T-helper 1 cell treated with Interleukin-12 subunit alpha and Interleukin-12 subunit beta and Interleukin-4 antibody, amounts not matched to agents 30 ng/mL and 1 ng/mL, for 36 hours (primary cell): ENCODE results near the gene RPL19. TPM values are rescaled to one million over a fixed set of nuclear protein-coding genes. Genes with fewer than 3 reads are reported as not detected.

Experiments used
- intact Hi-C: fragments of 100-400 bp; cut with micrococcal nuclease; formaldehyde crosslinking; loops from one replicate; pipeline ENCODE4 v1.15.1; 2024
- total RNA-seq: library from RNA; stranded (reverse); gene quantifications from 2 replicates; pipeline ENCODE4 v1.2.3, GENCODE V29; 2022

The RPL19 gene
- total RNA-seq: 1,679 and 1,689 TPM in 2 replicates

- intact Hi-C loops: loop anchor here (1.0 to 2.0 kb wide), 5 partner anchors 9 to 897 kb away; partner anchors contain the start of genes FBXL20 and RPL23
These were observed at the start of gene RPL19 for GRCh38 chr17:39200070-39200879. Gene RPL19, plus strand, starts transcription at chr17:39200283. Its CDS starts 62 bp downstream, at chr17:39200345.

GRCh38 chr17:39150795-39151149, 49.3 kb upstream of the RPL19 start:
- intact Hi-C loops: loop anchor here (5.0 kb wide), 1 partner anchor 92 kb away; no protein-coding TSS in a partner anchor

GRCh38 chr17:39151150-39151942, 48.7 kb upstream of the RPL19 start, which contains the start of gene PLXDC1:
Gene PLXDC1, minus strand, starts transcription at chr17:39151637. Its CDS starts 200 bp downstream, at chr17:39151437.
- intact Hi-C loops: loop anchor here (5.0 kb wide), 1 partner anchor 91 kb away; no protein-coding TSS in a partner anchor

GRCh38 chr17:39151943-39152818, 47.9 kb upstream of the RPL19 start:
- intact Hi-C loops: loop anchor here (2.0 to 5.0 kb wide), 4 partner anchors 90 to 475 kb away; partner anchors contain the start of genes PIP4K2B and RPL23

GRCh38 chr17:39153599-39154051, 46.5 kb upstream of the RPL19 start:
- intact Hi-C loops: loop anchor here (1.0 to 5.0 kb wide), 13 partner anchors 11 to 477 kb away; partner anchors contain the start of genes PIP4K2B, PSMB3, RPL19 and RPL23

GRCh38 chr17:39155654-39156053, 44.4 kb upstream of the RPL19 start:
- intact Hi-C loops: no loop called here

GRCh38 chr17:39156491-39156890, 43.6 kb upstream of the RPL19 start:
- intact Hi-C loops: no loop called here

GRCh38 chr17:39158623-39159022, 41.5 kb upstream of the RPL19 start:
- intact Hi-C loops: no loop called here

GRCh38 chr17:39161962-39162361, 38.1 kb upstream of the RPL19 start:
- intact Hi-C loops: no loop called here

GRCh38 chr17:39164675-39165143, 35.4 kb upstream of the RPL19 start:
- intact Hi-C loops: loop anchor here (1.0 to 5.0 kb wide), 3 partner anchors 10 to 297 kb away; no protein-coding TSS in a partner anchor

- intact Hi-C loops: loop anchor here (5.0 kb wide), 1 partner anchor 298 kb away; no protein-coding TSS in a partner anchor
These were observed 34.8 kb upstream of the RPL19 start for GRCh38 chr17:39165178-39165840.

- intact Hi-C loops: loop anchor here (5.0 kb wide), 1 partner anchor 299 kb away; no protein-coding TSS in a partner anchor
These were observed 34.2 kb upstream of the RPL19 start, which contains the start of gene ARL5C for GRCh38 chr17:39165841-39166349. Gene ARL5C, minus strand, starts transcription at chr17:39166161. Its CDS starts 401 bp downstream, at chr17:39165760.

GRCh38 chr17:39166437-39167335, 33.4 kb upstream of the RPL19 start:
- intact Hi-C loops: loop anchor here (5.0 kb wide), 1 partner anchor 299 kb away; no protein-coding TSS in a partner anchor

GRCh38 chr17:39167476-39167875, 32.6 kb upstream of the RPL19 start:
- intact Hi-C loops: loop anchor here (5.0 kb wide), 1 partner anchor 300 kb away; no protein-coding TSS in a partner anchor

GRCh38 chr17:39168503-39168902, 31.6 kb upstream of the RPL19 start:
- intact Hi-C loops: loop anchor here (5.0 kb wide), 1 partner anchor 301 kb away; no protein-coding TSS in a partner anchor

- intact Hi-C loops: loop anchor here (5.0 kb wide), 1 partner anchor 302 kb away; no protein-coding TSS in a partner anchor
These were observed 31.0 kb upstream of the RPL19 start for GRCh38 chr17:39169101-39169500.

GRCh38 chr17:39169518-39169917, 30.6 kb upstream of the RPL19 start:
- intact Hi-C loops: loop anchor here (5.0 kb wide), 1 partner anchor 302 kb away; no protein-coding TSS in a partner anchor

- intact Hi-C loops: no loop called here
These were observed 30.0 kb upstream of the RPL19 start for GRCh38 chr17:39170109-39170508.
